ENCODE results near the gene PTN.
"Not testable (repeated sequence)": the region's sequence is repeated elsewhere in the genome, so short reads cannot be mapped to it uniquely, and the experiment has no call there.

The PTN gene

GRCh38 chr7:137268001-137268865 is 75.3 kb downstream of the PTN start:
- in situ Hi-C loops (cut with HindIII; ENCODE audit: low sequenced_read_pairs): not testable (repeated sequence)

- in situ Hi-C loops (cut with HindIII; ENCODE audit: low sequenced_read_pairs): no loop called here
These were observed 76.8 kb downstream of the PTN start for GRCh38 chr7:137266764-137267163.

GRCh38 chr7:137265480-137265879 is 78.1 kb downstream of the PTN start:
- in situ Hi-C loops (cut with HindIII; ENCODE audit: low sequenced_read_pairs): not testable (repeated sequence)

GRCh38 chr7:137262599-137262998 is 80.9 kb downstream of the PTN start:
- in situ Hi-C loops (cut with HindIII; ENCODE audit: low sequenced_read_pairs): no loop called here

GRCh38 chr7:137258552-137258951 is 85.0 kb downstream of the PTN start:
- in situ Hi-C loops (cut with HindIII; ENCODE audit: low sequenced_read_pairs): no loop called here

- in situ Hi-C loops (cut with HindIII; ENCODE audit: low sequenced_read_pairs): no loop called here
These were observed 88.8 kb downstream of the PTN start for GRCh38 chr7:137254766-137255165.

- in situ Hi-C loops (cut with HindIII; ENCODE audit: low sequenced_read_pairs): no loop called here
These were observed 97.6 kb downstream of the PTN start for GRCh38 chr7:137245890-137246289.

GRCh38 chr7:137245186-137245585 is 98.3 kb downstream of the PTN start:
- in situ Hi-C loops (cut with HindIII; ENCODE audit: low sequenced_read_pairs): no loop called here

- in situ Hi-C loops (cut with HindIII; ENCODE audit: low sequenced_read_pairs): no loop called here
These were observed 99.8 kb downstream of the PTN start for GRCh38 chr7:137243741-137244140.

- in situ Hi-C loops (cut with HindIII; ENCODE audit: low sequenced_read_pairs): no loop called here
These were observed 100.9 kb downstream of the PTN start for GRCh38 chr7:137242616-137243015.

GRCh38 chr7:137241655-137242360 is 101.7 kb downstream of the PTN start:
- in situ Hi-C loops (cut with HindIII; ENCODE audit: low sequenced_read_pairs): no loop called here

GRCh38 chr7:137239186-137239585 is 104.3 kb downstream of the PTN start:
- in situ Hi-C loops (cut with HindIII; ENCODE audit: low sequenced_read_pairs): not testable (repeated sequence)

GRCh38 chr7:137235434-137235833 is 108.1 kb downstream of the PTN start:
- in situ Hi-C loops (cut with HindIII; ENCODE audit: low sequenced_read_pairs): no loop called here

- in situ Hi-C loops (cut with HindIII; ENCODE audit: low sequenced_read_pairs): no loop called here
These were observed 112.4 kb downstream of the PTN start for GRCh38 chr7:137231167-137231566.

- in situ Hi-C loops (cut with HindIII; ENCODE audit: low sequenced_read_pairs): no loop called here
These were observed 122.1 kb downstream of the PTN start for GRCh38 chr7:137221467-137221866.

GRCh38 chr7:137213744-137214143 is 129.8 kb downstream of the PTN start:
- in situ Hi-C loops (cut with HindIII; ENCODE audit: low sequenced_read_pairs): no loop called here

GRCh38 chr7:137209151-137209817 is 134.2 kb downstream of the PTN start:
- in situ Hi-C loops (cut with HindIII; ENCODE audit: low sequenced_read_pairs): no loop called here

- in situ Hi-C loops (cut with HindIII; ENCODE audit: low sequenced_read_pairs): no loop called here
These were observed 136.8 kb downstream of the PTN start for GRCh38 chr7:137206770-137207169.

GRCh38 chr7:137204246-137204645 is 139.3 kb downstream of the PTN start:
- in situ Hi-C loops (cut with HindIII; ENCODE audit: low sequenced_read_pairs): no loop called here

GRCh38 chr7:137203351-137203750 is 140.2 kb downstream of the PTN start:
- in situ Hi-C loops (cut with HindIII; ENCODE audit: low sequenced_read_pairs): no loop called here

- in situ Hi-C loops (cut with HindIII; ENCODE audit: low sequenced_read_pairs): no loop called here
These were observed 146.9 kb downstream of the PTN start for GRCh38 chr7:137196648-137197047.

GRCh38 chr7:137195996-137196395 is 147.5 kb downstream of the PTN start:
- in situ Hi-C loops (cut with HindIII; ENCODE audit: low sequenced_read_pairs): no loop called here
